ENCODE results near the gene VNN1.
"Not testable (repeated sequence)": the region's sequence is repeated elsewhere in the genome, so short reads cannot be mapped to it uniquely, and the experiment has no call there.

The VNN1 gene

GRCh38 chr6:132643547-132643946 lies 70.3 kb downstream of the VNN1 start:
- Histone ChIP-seq H3K27me3 (ENCODE audit: low read depth) (no peaks in the 10 kb centered on the region; the same call in 1 of the 2 replicates), H3K36me3 (replicated peaks) (no peaks in the 10 kb centered on the region), H3K9me3 (no peaks in the 10 kb centered on the region), H3K4me1 (no peaks in the 10 kb centered on the region), H3K4me3 (no peak overlapping the region)
- DNase-seq (ENCODE audit: low spot score in 2 of 2) = no peak
- in situ Hi-C loops (cut with MboI; ENCODE audit: low sequenced_read_pairs) = no loop called here

GRCh38 chr6:132637135-132637534 lies 76.7 kb downstream of the VNN1 start:
- DNase-seq (ENCODE audit: low spot score in 2 of 2); H3K27me3 ChIP-seq (ENCODE audit: low read depth); in situ Hi-C loops (cut with MboI; ENCODE audit: low sequenced_read_pairs): not testable (repeated sequence)

GRCh38 chr6:132635906-132636305 lies 77.9 kb downstream of the VNN1 start:
- in situ Hi-C loops (cut with MboI; ENCODE audit: low sequenced_read_pairs) = not testable (repeated sequence)

More at GRCh38 chr6:132637135-132637534, 76.7 kb downstream of the VNN1 start:
- H3K4me3 ChIP-seq; H3K36me3 ChIP-seq (replicated peaks); H3K9me3 ChIP-seq; H3K4me1 ChIP-seq: not testable (repeated sequence)

GRCh38 chr6:132635288-132635687 lies 78.6 kb downstream of the VNN1 start:
- H3K27me3 ChIP-seq (ENCODE audit: low read depth) = peaks cover 12% of the 10 kb centered on the region; the same call in 1 of the 2 replicates
- H3K4me1 ChIP-seq; DNase-seq (ENCODE audit: low spot score in 2 of 2); in situ Hi-C loops (cut with MboI; ENCODE audit: low sequenced_read_pairs); H3K4me3 ChIP-seq; H3K9me3 ChIP-seq; H3K36me3 ChIP-seq (replicated peaks): not testable (repeated sequence)

More at GRCh38 chr6:132635906-132636305, 77.9 kb downstream of the VNN1 start:
- H3K27me3 ChIP-seq (ENCODE audit: low read depth) = peaks cover 12% of the 10 kb centered on the region; the same call in 1 of the 2 replicates
- not testable (repeated sequence) for H3K36me3 ChIP-seq (replicated peaks); H3K4me1 ChIP-seq; H3K4me3 ChIP-seq; DNase-seq (ENCODE audit: low spot score in 2 of 2); H3K9me3 ChIP-seq

GRCh38 chr6:132634796-132635195 lies 79.1 kb downstream of the VNN1 start:
- no peak for DNase-seq (ENCODE audit: low spot score in 2 of 2)
- no peaks in the 10 kb centered on the region for H3K9me3 ChIP-seq
- in situ Hi-C loops (cut with MboI; ENCODE audit: low sequenced_read_pairs) = no loop called here
- H3K27me3 ChIP-seq (ENCODE audit: low read depth) = peaks cover 12% of the 10 kb centered on the region; the same call in 1 of the 2 replicates
- no peak overlapping the region for H3K4me3 ChIP-seq
- H3K36me3 ChIP-seq (replicated peaks) = no peaks in the 10 kb centered on the region
- no peaks in the 10 kb centered on the region for H3K4me1 ChIP-seq

- DNase-seq (ENCODE audit: low spot score in 2 of 2) = no peak
- Histone ChIP-seq H3K9me3 (no peaks in the 10 kb centered on the region), H3K4me1 (no peaks in the 10 kb centered on the region), H3K36me3 (replicated peaks) (no peaks in the 10 kb centered on the region), H3K27me3 (ENCODE audit: low read depth) (peaks cover 12% of the 10 kb centered on the region; the same call in 1 of the 2 replicates), H3K4me3 (no peak overlapping the region)
- in situ Hi-C loops (cut with MboI; ENCODE audit: low sequenced_read_pairs) = no loop called here
Observed at GRCh38 chr6:132633362-132633761, 80.5 kb downstream of the VNN1 start.
